ENCODE results near the gene BANF2. TPM values are rescaled to one million over a fixed set of nuclear protein-coding genes. Genes with fewer than 3 reads are reported as not detected.

Gene BANF2
- not detected in 2 replicates for total RNA-seq

GRCh38 chr20:17699931-17700351 is at the start of gene BANF2:
Gene BANF2, plus strand, starts transcription at chr20:17699966. Its CDS starts 25,060 bp downstream, at chr20:17725026.

GRCh38 chr20:17682103-17682888 is 17.5 kb upstream of the BANF2 start, which contains the start of gene RRBP1:
Gene RRBP1, minus strand, starts transcription at chr20:17682242. Its CDS starts 21,735 bp downstream, at chr20:17660507.

Other genes with a start within 250 kb of the BANF2 start
- 1.9 and 2.8 TPM in 2 replicates for gene BFSP1, start 168.6 kb upstream of the BANF2 start, total RNA-seq
- gene DSTN, start 129.9 kb upstream of the BANF2 start, total RNA-seq = 368 and 460 TPM in 2 replicates
- 209 and 235 TPM in 2 replicates for gene RRBP1, start 17.7 kb upstream of the BANF2 start, total RNA-seq